Measurements from ENCODE around the gene CTBP2.

Gene CTBP2

GRCh38 chr10:125035588-125036295 is 124.6 kb downstream of the CTBP2 start:
- no peak for DNase-seq

DNA sequence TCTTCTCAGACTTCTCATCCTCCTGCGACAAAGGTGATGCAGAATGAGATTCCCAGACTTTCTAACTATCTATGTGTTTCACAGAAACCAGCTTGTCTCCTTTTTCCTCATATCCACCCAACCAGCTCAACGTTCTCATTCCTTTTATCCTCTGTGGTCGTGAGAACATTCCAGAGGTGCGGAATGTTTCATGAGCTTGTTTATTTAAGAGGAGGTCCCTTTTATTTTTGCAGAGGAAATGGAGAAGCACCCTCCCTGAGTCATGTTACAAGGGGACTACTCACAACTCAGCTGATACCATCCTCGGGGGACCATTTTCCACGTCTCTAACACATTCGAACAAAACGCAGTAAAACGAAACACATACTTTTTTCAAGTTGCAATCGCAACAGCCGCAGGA is 125.2 kb downstream of the CTBP2 start:
- DNase-seq = no peak

DNA sequence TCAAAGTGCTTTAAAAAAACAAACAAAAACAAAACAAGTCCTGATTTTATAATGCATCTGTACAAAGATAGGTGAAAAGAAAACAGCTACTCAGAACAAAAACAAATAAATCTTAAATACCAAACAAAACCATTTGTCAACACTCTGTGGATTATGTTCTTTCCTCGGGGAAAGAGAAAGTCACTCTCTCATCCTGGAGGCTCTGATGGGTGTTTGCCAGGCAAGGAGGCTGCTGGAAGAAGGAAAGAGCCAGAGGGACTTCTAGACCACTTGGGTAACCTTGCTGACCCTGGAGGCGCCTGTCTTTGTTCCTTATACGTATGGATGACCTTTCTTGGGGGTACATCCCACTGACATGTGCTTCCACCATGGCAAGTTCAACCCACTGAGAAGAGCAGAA is 125.7 kb downstream of the CTBP2 start:
- no peak for DNase-seq

DNA sequence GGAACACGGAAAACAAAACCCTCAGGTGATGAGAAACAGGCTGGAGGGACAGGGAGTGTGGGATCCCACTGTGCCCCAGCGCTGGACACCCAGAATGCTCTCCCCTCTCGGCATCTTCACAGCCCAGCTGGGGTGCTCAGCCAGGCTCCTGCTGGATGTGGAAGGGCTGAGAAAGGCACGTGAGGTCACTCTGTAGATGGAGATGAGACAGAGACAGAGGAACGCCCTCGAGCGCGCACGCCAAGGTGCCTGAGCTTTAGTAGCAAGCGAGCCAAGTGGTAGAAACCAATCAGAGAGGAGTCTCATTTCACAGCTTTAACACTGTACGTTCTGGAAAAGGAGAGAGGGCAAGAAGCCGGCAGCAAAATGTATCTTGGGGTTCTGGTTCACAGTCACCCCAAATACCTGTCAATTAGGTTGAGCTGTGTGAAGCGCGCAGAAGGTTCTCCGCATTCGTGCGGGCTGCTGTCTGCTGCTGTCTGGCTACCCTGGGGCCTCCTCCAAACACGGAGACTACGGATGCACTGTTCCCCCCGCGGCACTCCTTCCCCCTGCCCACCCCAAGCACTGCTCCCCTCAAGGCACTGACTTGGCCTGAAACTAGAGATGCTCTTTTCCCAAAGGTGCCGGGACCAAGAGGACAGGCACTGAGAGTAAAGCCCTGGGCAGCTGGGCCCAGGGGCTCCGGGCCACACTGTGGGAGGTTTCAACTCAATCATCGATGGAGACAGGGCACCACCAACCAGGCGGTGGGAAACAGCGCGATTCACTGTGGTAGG is 127.0 kb downstream of the CTBP2 start:
- no peak for DNase-seq

GRCh38 chr10:125032474-125033020 is 127.8 kb downstream of the CTBP2 start:
- DNase-seq = no peak

DNA sequence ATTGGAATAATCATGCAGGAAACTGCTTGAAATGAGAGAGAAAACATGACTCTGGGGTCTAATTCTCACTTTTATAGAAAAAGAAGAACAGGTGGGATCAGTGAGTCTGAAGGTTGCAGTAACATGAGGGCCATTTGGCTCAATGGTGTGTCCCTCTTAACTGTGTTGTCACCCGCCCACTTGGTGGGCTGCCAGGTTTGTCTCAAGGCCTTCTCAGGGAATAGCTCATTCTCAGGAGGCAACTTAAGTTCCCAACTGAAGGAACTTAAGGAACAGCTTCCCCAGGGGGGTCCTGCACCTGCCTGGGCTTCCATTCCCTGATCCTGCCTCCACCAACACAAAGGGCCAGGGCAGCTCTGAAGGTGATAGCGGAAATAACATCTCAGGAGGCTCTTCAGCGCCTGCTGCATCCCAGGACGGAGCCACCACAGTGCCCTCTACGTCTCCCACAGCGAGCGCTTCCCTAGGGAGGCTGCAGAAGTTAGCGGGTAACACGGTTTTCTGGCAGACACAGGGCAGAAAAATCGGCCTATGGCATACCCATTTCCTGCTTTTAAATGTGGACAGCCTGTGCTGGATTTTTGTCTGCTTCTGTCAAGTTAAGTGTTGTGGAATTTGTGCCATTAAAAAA is 129.7 kb downstream of the CTBP2 start:
- no peak for DNase-seq

DNA sequence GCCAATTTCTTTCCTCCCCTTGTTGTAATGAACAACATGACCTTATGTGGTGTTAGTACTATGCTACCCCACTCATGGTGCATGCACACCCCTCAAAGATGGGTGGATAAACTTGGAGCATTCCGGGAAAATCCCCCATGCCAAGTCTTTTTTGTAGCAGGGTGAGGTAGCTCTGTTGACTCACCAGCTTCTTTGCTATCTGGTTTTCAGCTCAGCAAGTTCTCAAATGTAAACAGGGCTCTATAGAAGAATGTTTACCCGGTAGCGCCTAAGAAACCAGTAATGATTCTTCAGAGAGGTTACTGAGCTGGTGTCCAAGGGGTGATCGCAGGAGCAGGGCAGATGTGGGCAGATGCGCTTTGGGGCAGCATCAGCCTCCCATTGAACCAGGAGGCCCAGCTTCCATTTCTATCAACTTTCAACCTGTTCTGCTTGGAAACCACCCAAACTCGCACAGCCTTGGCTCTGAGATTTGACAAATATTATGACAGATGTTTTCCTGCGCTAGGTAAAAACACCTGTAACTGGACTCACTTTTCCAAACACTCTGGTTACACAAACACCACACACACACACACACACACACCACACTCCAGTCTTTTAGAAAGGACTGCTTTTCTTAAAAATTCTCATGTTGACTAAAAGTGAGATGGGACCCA is 130.7 kb downstream of the CTBP2 start:
- no peak for DNase-seq

GRCh38 chr10:125027871-125028869 is 132.2 kb downstream of the CTBP2 start:
- no peak for DNase-seq

DNA sequence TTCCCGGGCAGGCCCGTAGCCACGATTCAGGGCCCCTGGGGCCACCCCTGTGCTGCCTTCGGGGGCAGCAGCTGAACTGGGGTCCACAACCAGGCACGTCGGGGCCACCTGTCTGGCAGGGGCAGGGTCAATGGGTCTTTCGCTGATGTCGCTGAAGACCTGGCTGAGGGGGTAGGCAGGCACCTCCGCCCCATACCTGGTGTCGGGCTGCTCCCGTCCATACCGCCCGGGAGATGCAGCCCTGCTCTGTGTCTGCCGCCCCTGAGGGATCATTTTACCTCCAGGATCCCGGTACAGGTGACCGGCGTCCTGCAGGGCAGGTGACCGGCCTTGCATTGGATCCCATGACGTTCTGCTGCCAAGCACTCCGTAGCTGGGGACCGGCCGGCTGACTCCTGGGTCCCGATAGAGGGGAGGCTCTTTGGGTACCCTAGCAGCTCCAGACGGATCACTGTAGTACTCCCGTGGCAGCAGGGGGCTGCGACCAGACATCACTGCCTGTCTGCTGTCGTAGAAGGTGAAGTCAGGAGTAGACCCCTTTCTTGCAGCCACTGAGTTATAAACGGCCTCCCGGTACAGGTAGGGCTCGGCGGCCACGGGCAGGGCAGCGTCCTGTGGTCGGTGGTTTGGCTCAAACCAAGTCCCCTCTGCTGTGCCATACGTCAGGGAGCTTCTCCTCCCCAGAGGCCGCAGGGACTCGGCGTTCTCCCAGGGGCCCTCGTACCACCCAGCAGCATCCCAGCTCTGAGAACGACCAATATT is 133.2 kb downstream of the CTBP2 start:
- no peak for DNase-seq

DNA sequence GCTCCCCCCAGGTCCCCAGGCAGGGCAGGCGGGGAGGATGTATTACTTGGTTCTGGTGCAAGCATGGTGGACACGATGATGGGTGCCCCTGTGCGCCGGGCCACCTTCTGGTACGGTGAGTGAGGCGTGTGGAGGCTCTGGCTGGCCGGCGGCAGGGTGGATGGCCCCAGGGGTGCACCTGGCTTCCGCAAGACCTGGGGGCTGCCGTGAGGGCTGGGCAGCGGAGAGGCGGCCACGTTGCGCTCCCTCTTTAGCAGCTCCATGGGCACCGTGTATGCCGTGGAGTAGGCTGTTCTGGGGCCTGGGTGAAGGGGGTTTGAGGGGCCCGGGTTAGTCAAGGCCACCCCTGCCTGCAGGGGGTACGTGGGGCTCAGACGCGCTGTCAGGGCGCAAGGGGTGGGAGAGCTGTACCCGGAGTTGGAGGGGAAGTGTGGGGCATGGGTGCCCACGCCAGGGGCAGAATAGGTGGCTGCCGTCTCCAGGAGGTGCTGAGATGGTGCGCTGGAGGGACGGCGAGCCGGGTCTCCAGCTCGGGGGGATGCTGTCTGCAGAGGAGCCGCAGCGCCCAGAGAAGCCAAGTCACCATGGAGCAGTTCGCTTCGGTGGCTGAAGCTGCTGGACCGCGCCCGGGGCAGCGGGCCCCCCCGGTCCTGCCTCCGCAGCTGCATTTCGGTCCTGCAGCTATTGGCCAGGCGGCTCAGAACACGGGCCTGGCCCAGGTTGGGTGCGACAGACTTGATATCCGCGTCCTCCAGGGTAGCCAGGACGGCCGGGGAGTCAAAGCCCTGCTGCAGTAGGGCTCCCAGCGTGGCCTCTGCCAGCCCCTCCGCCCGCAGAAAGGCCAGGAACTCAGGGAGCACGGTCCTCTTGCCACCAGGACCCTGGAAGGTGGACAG is 134.1 kb downstream of the CTBP2 start:
- no peak for DNase-seq

GRCh38 chr10:125025341-125025740 is 135.0 kb downstream of the CTBP2 start:
- no peak for DNase-seq

- no peak for DNase-seq
Observed at GRCh38 chr10:125024497-125025234, 135.7 kb downstream of the CTBP2 start.

GRCh38 chr10:125023862-125024496 is 136.4 kb downstream of the CTBP2 start:
- DNase-seq = no peak

DNA sequence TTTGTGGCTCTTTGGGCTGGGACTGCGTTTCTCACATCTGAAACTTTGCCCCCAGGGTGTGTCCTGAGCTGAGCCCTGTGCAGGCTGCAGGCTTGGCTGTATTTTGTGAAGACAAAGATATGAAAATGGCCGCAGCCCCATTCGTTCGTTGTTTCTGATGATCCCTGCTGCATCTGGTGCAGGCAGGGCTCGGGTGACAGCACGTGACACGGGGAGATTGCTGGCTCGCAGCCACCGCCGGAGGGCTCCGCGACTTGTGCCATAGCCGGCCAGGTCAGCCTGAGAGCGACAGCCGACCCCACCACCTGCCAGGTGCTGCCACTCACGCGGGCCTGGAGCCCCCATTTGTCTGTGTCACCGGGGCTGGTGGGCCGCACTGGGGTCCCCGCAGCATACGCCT is 137.1 kb downstream of the CTBP2 start:
- no peak for DNase-seq

DNA sequence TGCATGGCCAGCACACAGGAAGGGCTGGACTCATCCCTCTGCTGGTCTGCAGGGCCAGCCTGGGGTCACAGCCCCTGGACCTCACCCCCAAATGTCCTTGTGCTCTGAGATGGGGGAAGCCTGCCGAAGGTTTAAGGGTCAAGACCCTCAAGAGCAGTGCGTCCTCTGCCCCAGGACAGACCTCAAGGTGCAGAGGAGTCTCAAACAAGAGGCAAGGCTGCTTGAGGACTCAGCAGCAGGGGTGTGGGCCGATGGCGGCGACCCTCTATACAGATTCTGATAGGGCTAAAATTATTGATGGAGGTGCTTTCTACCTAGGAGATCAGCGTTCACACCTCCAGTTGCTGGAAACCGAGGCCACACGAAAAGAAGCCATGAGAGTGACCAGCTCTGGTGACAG is 137.7 kb downstream of the CTBP2 start:
- DNase-seq = no peak

- no peak for DNase-seq
Observed at GRCh38 chr10:125021686-125022344, 138.5 kb downstream of the CTBP2 start.

DNA sequence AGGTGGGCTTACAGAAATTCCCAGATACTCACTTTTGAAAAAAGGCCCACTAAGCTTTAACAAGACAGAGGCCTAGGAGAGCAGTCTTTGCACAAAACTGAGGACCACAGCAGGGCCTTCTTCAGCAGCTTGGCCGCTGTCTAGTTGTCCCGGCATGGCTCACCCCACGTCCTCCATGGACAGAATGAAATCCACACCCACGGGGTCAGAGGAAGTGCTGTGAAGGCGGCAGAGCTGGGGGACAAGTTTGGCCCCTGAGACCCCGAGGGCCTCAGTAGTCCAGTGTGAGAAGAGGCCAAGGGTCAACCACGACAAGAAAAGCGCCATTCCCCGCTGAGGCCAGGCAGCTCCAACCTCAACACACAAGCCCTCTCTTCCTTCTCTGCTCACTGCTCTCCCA is 139.5 kb downstream of the CTBP2 start:
- DNase-seq = no peak

DNA sequence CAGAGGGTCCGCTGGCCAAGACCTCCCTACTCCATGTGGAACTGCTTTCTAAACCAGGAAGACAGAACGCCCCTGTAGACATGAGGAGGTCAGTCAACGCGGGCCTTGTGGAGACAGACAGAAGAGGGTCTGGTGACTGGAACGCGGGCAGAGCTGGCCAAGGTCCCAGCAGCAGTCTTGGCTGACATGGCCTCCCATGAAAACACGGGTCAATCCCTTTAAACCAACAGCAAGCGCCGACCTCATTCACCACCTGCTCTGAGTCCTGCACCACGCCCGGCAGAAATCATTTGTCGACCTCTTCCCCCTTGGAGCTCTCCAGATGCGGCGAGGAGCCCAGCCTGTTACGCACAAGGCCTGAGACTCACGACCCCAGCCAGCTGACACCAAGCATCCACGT is 140.0 kb downstream of the CTBP2 start:
- DNase-seq = no peak
